HEK293 (cell line): Measurements from ENCODE around the gene MEIOC.

Source experiments
- CTCF ChIA-PET: fragments of 350-600 bp; formaldehyde crosslinking; extraction: SDS; loops from one replicate; lab custom pipeline; 2021; ENCODE audit warnings: antibody characterized with exemption; lab: Yijun Ruan, JAX
- POLR2A ChIA-PET: fragments of 300-600 bp; formaldehyde crosslinking; extraction: SDS; loops from one replicate; lab custom pipeline; 2020; ENCODE audit warnings: antibody characterized with exemption, inconsistent platforms; lab: Yijun Ruan, JAX
- H3K27ac ChIP-seq: fragments of 200-500 bp; sonication (Bioruptor generic); 2 replicates; pipeline ENCODE4 v1.5.1; 2014; ENCODE audit warnings: low read depth, low read length, control low read depth, inconsistent platforms; ENCODE audit errors: extremely low read depth
- H3K36me3 ChIP-seq, 2 experiments: fragments of 200-500 bp in 1 of 2; sonication (Bioruptor generic) in 1 of 2; 1 replicate in 1 of 2; 2 replicates in 1 of 2; pipeline ENCODE4 v1.5.1; 2014 to 2017; ENCODE audit warnings: inconsistent platforms in 2 of 2, low read length in 2 of 2; ENCODE audit not compliant: control insufficient read depth in 2 of 2, insufficient read depth in 1 of 2
- H3K4me1 ChIP-seq: fragments of 200-500 bp; sonication (Bioruptor generic); 2 replicates; pipeline ENCODE4 v1.5.1; 2014; ENCODE audit warnings: mild to moderate bottlenecking, low read length, inconsistent platforms; ENCODE audit not compliant: control insufficient read depth, insufficient read depth
- H3K4me3 ChIP-seq: 2 replicates; pipeline ENCODE4 v1.5.1; 2011; ENCODE audit warnings: low read depth, mild to moderate bottlenecking, control low read depth, low read length, moderate library complexity
- H3K9me3 ChIP-seq: fragments of 200-500 bp; sonication (Bioruptor generic); 2 replicates; pipeline ENCODE4 v1.5.1; 2014; ENCODE audit warnings: low read depth, low read length, inconsistent platforms; ENCODE audit not compliant: control insufficient read depth, insufficient read depth
- KLF16 ChIP-seq: fragments of 450-650 bp; formaldehyde crosslinking; IDR thresholded peaks from 2 replicates; pipeline ENCODE4 v1.5.1; 2017; ENCODE audit warnings: missing biosample characterization, missing genetic modification characterization
- KLF9 ChIP-seq: fragments of 450-650 bp; formaldehyde crosslinking; IDR thresholded peaks from 2 replicates; pipeline ENCODE4 v1.5.1; 2016; ENCODE audit warnings: missing biosample characterization, missing genetic modification characterization, low read depth
- MEIS1 ChIP-seq: sonication (generic); formaldehyde crosslinking; IDR thresholded peaks from 2 replicates; pipeline ENCODE4 v1.8.1; 2022; ENCODE audit warnings: missing genetic modification reagents, mild to moderate bottlenecking, borderline replicate concordance
- OSR2 ChIP-seq: fragments of 450-650 bp; formaldehyde crosslinking; IDR thresholded peaks from 2 replicates; pipeline ENCODE4 v1.5.1; 2016; ENCODE audit warnings: missing biosample characterization, missing genetic modification characterization
- PRDM1 ChIP-seq: fragments of 450-650 bp; formaldehyde crosslinking; IDR thresholded peaks from 2 replicates; pipeline ENCODE4; 2016; ENCODE audit warnings: missing biosample characterization, missing genetic modification characterization
- RBAK ChIP-seq: fragments of 450-650 bp; formaldehyde crosslinking; IDR thresholded peaks from 2 replicates; pipeline ENCODE4 v1.5.1; 2016; ENCODE audit warnings: missing biosample characterization, missing genetic modification characterization
- ZBTB44 ChIP-seq: fragments of 450-650 bp; IDR thresholded peaks from 2 replicates; pipeline ENCODE4 v1.5.1; 2018; ENCODE audit warnings: missing biosample characterization, mild to moderate bottlenecking, missing genetic modification characterization
- ZFP41 ChIP-seq: fragments of 450-650 bp; formaldehyde crosslinking; IDR thresholded peaks from 2 replicates; pipeline ENCODE4 v1.5.1; 2016; ENCODE audit warnings: missing biosample characterization, missing genetic modification characterization, borderline replicate concordance
- ZNF148 ChIP-seq: fragments of 450-650 bp; formaldehyde crosslinking; IDR thresholded peaks from 2 replicates; pipeline ENCODE4 v1.5.0; 2017; ENCODE audit warnings: missing biosample characterization, missing genetic modification characterization, borderline replicate concordance
- ZNF157 ChIP-seq: fragments of 450-650 bp; formaldehyde crosslinking; IDR thresholded peaks from 2 replicates; pipeline ENCODE4 v1.5.1; 2016; ENCODE audit warnings: missing biosample characterization, missing genetic modification characterization
- ZNF266 ChIP-seq: fragments of 450-650 bp; formaldehyde crosslinking; IDR thresholded peaks from 2 replicates; pipeline ENCODE4 v1.5.1; 2016; ENCODE audit warnings: missing biosample characterization, missing genetic modification characterization, low read depth
- ZNF366 ChIP-seq: fragments of 450-650 bp; formaldehyde crosslinking; conservative IDR thresholded peaks from 2 replicates; pipeline ENCODE4 v1.5.1; 2016; ENCODE audit warnings: missing biosample characterization, missing genetic modification characterization
- ZNF394 ChIP-seq: fragments of 450-650 bp; formaldehyde crosslinking; IDR thresholded peaks from 2 replicates; pipeline ENCODE4 v1.5.1; 2016; ENCODE audit warnings: missing biosample characterization, missing genetic modification characterization, mild to moderate bottlenecking, moderate library complexity, borderline replicate concordance
- ZNF530 ChIP-seq: fragments of 450-650 bp; formaldehyde crosslinking; IDR thresholded peaks from 2 replicates; pipeline ENCODE4 v1.5.1; 2016; ENCODE audit warnings: low read depth, missing biosample characterization, missing genetic modification characterization
- ZNF654 ChIP-seq: fragments of 450-650 bp; formaldehyde crosslinking; IDR thresholded peaks from 2 replicates; pipeline ENCODE4 v1.5.1; 2016; ENCODE audit warnings: low read depth, missing biosample characterization, missing genetic modification characterization
- ZNF664 ChIP-seq: fragments of 450-650 bp; formaldehyde crosslinking; IDR thresholded peaks from 2 replicates; pipeline ENCODE4 v1.5.1; 2016; ENCODE audit warnings: missing biosample characterization, missing genetic modification characterization
- ZNF677 ChIP-seq: fragments of 450-650 bp; IDR thresholded peaks from 2 replicates; pipeline ENCODE4 v1.5.0; 2018; ENCODE audit warnings: missing biosample characterization, mild to moderate bottlenecking, missing genetic modification characterization, moderate library complexity
- TF ChIP-seq, protein P1 (sequence below): fragments of 450-650 bp; formaldehyde crosslinking; IDR thresholded peaks from 2 replicates; pipeline ENCODE4 v1.5.1; 2016; ENCODE audit warnings: missing biosample characterization, missing genetic modification characterization, borderline replicate concordance
- TF ChIP-seq, protein P2 (sequence below): fragments of 450-650 bp; formaldehyde crosslinking; IDR thresholded peaks from 2 replicates; pipeline ENCODE4 v1.5.1; 2016; ENCODE audit warnings: missing biosample characterization, missing genetic modification characterization

Gene MEIOC

DNA sequence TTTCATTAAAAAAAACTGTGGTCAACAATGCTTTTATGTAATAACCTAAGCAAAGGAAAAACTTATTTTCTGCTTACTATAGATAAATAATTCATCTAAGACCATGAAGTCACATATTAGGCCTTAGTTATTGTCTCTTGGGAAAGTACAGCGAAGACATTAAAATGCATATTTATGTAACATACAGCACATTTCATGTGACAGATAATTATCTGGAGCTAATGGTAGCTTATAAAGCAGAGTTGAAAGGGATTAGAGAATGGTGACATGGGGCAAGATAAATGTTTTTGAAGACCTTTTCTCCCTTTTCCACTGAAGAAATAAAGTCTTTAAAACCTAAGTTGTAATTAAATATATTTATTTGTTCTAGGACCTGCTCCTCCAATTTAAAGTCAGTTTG is 9.7 kb downstream of the MEIOC start (continued):
- TF ChIP-seq, protein P1, sequence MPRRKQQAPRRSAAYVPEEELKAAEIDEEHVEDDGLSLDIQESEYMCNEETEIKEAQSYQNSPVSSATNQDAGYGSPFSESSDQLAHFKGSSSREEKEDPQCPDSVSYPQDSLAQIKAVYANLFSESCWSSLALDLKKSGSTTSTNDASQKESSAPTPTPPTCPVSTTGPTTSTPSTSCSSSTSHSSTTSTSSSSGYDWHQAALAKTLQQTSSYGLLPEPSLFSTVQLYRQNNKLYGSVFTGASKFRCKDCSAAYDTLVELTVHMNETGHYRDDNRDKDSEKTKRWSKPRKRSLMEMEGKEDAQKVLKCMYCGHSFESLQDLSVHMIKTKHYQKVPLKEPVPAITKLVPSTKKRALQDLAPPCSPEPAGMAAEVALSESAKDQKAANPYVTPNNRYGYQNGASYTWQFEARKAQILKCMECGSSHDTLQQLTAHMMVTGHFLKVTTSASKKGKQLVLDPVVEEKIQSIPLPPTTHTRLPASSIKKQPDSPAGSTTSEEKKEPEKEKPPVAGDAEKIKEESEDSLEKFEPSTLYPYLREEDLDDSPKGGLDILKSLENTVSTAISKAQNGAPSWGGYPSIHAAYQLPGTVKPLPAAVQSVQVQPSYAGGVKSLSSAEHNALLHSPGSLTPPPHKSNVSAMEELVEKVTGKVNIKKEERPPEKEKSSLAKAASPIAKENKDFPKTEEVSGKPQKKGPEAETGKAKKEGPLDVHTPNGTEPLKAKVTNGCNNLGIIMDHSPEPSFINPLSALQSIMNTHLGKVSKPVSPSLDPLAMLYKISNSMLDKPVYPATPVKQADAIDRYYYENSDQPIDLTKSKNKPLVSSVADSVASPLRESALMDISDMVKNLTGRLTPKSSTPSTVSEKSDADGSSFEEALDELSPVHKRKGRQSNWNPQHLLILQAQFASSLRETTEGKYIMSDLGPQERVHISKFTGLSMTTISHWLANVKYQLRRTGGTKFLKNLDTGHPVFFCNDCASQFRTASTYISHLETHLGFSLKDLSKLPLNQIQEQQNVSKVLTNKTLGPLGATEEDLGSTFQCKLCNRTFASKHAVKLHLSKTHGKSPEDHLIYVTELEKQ (tag by site-specific recombination) = no peak
- TF ChIP-seq ZNF530 (tag by site-specific recombination) (no peak), KLF16 (tag by site-specific recombination) (no peak), ZBTB44 (tag by site-specific recombination) (no peak)
- TF ChIP-seq, protein P2, sequence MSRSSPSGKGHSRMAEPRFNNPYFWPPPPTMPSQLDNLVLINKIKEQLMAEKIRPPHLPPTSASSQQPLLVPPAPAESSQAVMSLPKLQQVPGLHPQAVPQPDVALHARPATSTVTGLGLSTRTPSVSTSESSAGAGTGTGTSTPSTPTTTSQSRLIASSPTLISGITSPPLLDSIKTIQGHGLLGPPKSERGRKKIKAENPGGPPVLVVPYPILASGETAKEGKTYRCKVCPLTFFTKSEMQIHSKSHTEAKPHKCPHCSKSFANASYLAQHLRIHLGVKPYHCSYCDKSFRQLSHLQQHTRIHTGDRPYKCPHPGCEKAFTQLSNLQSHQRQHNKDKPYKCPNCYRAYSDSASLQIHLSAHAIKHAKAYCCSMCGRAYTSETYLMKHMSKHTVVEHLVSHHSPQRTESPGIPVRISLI (tag by site-specific recombination) = no peak

- ChIA-PET CTCF (interaction anchor here (0.6 to 5.1 kb wide), 27 partner anchors 9 to 313 kb away, joined by 3 to 74 read pairs (median 5); partner anchors contain the start of gene MEIOC), POLR2A (interaction anchor here (0.7 kb wide), 1 partner anchor 747 kb away, joined by 3 read pairs; no protein-coding TSS in a partner anchor)
- Histone ChIP-seq H3K27ac (no peak overlapping the region), H3K9me3 (no peaks in the 10 kb centered on the region), H3K4me1 (no peaks in the 10 kb centered on the region), H3K4me3 (no peak overlapping the region), H3K36me3 (peaks cover 8 to 50% of the 10 kb centered on the region in 2 experiments)
- TF ChIP-seq KLF9 (tag by site-specific recombination) (no peak), ZNF530 (tag by site-specific recombination) (no peak), ZNF654 (tag by site-specific recombination) (peak; percentile 54)
These were observed 16.3 kb downstream of the MEIOC start for GRCh38 chr17:44672479-44673093.

- no peaks in the 10 kb centered on the region for H3K4me1 ChIP-seq
- ChIA-PET POLR2A (no interaction called here), CTCF (interaction anchor here (0.7 to 2.1 kb wide), 2 partner anchors 141 to 518 kb away, joined by 3 to 15 read pairs; no protein-coding TSS in a partner anchor)
- TF ChIP-seq ZNF664 (tag by site-specific recombination) (no peak), PRDM1 (tag by site-specific recombination) (no peak), ZNF157 (no peak), ZNF266 (tag by site-specific recombination) (no peak), ZNF366 (tag by site-specific recombination) (no peak), MEIS1 (CRISPR knock-in tag) (no peak), ZBTB44 (tag by site-specific recombination) (no peak), ZNF148 (tag by site-specific recombination) (no peak), ZNF677 (tag by site-specific recombination) (no peak), ZFP41 (tag by site-specific recombination) (no peak), OSR2 (0 out of 2 replicates have a peak, but pooled peaks have one; percentile 9), RBAK (tag by site-specific recombination) (no peak), ZNF394 (no peak)
These were observed 17.6 kb downstream of the MEIOC start for GRCh38 chr17:44673893-44674292.

More at GRCh38 chr17:44673893-44674292, 17.6 kb downstream of the MEIOC start:
- H3K4me3 ChIP-seq = no peak overlapping the region
- no peaks in the 10 kb centered on the region for H3K9me3 ChIP-seq
- H3K27ac ChIP-seq = no peak overlapping the region
- peaks cover 21 to 63% of the 10 kb centered on the region in 2 experiments for H3K36me3 ChIP-seq
